T-helper 1 cell (primary cell): ENCODE measurements around the gene PTP4A1.

Experiments used
- DNase-seq, 5 donors: peaks; one replicate each; pipeline ENCODE4 v3.0.0-alpha.2; 2012 to 2020

PTP4A1 gene

DNA sequence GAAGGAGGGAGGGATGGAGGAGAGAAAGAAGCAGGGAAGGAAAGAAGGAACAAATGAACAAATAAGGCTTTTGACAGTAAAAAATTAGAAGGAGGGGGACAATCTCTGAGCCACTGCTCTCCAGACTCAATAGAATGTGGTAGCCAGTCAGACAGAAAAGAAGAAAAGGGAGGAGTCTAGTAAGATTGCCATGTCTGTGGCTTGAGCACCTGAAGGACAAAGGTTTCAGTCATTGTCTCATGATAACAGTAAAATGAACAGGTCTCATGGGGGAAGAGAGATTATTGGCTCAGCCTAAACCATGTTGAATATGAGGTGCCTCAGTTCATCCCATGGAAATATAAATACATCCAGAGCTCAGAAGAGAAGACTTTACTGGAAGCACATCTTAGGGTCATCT, 14.0 kb upstream of the PTP4A1 start:
- DNase-seq, result no peak

DNA sequence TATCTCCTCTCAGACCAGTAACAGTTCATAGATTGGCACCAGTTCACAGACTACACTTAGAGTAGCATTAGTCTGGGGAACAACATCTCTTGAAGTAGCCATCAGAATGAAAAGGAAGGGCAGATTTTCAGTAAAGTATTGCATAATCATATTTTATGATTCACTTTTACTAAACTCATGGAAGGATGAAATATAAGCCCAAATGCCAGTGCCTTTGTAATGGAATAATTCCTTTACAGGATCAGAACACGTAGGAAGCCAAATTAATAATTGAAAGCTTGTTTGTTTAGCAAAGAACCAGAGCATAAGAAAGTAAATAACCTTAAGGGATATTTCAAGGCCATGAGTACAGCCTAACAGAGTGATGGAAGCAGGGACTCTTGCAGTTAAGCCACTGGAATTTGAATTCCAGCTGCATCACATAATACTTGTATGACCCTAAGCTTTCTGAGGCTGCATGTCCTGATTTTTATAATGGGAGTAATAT, 11.4 kb upstream of the PTP4A1 start:
- no peak for DNase-seq

DNA sequence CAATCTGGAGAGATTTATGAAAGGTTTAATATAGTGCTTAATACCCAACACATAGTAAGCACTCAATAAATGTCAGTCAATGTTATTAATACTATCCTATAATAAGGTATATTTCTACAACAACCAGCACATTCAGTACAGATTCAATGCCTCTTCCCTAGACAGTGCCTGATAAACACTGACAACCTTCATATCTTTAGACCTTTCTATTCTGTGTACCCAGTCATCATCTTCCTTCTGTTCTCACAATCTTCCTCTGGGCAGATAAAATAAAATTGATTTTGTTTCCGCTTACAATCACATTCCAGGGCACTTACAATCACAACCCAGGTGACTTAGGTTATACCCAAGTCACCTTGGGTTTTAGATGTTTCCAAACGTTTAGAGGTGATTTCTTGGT, 11.0 kb upstream of the PTP4A1 start:
- DNase-seq, result no peak

DNA sequence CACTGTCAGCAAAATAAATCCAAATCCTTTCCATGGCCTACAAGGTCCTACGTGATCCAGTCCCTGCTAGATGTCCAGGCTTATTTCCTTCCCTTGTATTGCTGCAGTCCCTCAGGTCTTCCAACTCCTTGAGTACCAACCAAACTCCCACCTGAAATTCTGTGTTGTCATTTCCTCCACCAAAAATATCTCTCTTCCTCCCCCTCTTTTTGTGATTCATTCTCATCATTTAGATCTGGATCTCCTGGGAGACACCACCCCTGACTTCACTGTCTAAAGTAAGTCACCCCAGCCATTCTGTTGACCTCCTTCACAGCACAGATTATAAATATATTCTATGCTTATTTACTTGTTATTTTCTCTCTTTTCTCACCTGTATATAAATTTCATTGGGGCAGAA, 9.0 kb upstream of the PTP4A1 start:
- DNase-seq, result no peak

DNA sequence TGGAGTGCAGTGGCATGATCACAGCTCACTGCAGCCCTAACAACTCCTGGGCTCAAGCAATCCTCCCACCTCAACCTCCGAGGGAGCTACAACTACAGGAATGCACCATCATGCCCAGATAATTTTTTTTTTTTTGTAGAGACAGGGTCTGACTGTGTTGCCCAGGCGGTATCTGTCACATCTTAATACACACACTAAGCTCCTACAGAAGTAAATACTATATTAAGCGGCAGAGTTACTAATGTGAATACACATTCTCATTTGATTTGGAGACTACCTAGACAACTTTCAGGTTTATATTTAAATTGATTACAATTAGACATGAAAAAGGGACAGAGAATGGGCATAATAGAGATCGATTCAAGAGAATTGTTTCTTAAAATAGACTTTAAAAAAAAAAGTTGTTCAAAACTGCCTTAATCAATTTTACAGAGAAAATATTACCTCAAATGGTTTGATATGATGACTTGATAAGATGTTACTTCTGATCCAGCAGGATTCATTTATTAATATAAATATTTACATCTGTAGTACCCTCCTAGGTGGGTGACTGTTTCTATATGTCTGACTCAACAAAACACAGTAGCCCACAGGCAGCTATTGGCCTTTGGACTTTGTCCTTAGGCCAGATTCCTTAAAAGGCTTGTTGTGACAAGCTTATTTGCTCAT, 7.1 kb upstream of the PTP4A1 start:
- no peak for DNase-seq

DNA sequence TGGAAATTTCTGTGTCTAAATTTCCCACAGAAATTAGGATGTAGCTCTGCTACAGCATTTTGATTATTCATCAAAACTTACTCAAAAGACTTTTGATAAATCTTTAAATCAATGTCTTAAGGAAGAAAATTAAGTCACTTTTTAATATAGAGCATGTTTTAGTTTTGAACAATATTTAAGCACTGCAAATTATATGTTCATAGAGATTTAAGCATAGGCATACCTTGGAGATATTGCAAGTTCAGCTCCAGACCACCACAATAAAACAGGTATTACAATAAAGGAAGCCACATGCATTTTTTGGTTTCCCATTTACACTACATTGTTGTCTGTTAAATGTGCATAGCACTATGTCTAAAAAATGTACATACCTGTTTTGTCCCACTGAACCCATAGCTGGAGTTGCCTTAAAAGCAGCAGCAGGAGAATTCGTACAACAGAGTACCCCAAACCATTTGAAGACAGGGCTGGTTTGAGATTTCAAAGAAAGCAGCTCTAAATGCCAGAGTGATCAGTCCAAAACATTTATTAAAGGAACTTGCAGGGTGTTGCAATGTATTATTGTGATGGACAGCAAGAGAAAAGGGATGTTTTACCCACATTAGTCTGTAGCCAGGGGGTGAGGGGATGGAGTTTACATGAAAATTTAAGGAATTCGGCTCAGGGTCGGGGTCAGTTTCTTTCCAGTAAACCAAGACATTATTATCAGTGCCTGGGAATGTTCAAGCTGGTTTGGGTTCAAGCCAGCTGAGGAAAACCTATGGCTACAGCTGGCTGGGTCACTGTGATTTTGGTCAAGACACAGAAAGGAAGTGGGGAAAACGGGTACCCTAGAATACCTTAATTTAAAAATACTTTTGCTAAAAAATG, 6.3 kb upstream of the PTP4A1 start:
- DNase-seq, result no peak

DNA sequence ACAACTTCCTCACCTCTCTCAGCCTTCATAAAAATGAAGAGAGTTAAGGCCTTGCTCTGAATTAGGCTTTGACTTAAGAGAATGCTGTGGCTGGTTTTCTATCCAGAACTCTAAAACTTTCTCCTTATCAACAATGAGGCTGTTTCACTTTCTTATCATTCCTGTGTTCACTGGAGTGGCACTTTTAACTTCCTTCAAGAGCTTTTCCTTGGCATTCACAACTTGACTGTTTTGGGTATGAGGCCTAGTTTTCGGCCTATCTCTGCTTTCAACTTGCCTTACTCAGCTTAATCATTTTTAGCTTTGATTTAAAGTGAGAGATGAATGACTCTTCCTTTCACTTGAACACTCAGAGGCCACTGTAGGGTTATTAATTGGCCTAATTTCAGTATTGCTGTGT, 4.3 kb upstream of the PTP4A1 start:
- DNase-seq, result no peak

DNA sequence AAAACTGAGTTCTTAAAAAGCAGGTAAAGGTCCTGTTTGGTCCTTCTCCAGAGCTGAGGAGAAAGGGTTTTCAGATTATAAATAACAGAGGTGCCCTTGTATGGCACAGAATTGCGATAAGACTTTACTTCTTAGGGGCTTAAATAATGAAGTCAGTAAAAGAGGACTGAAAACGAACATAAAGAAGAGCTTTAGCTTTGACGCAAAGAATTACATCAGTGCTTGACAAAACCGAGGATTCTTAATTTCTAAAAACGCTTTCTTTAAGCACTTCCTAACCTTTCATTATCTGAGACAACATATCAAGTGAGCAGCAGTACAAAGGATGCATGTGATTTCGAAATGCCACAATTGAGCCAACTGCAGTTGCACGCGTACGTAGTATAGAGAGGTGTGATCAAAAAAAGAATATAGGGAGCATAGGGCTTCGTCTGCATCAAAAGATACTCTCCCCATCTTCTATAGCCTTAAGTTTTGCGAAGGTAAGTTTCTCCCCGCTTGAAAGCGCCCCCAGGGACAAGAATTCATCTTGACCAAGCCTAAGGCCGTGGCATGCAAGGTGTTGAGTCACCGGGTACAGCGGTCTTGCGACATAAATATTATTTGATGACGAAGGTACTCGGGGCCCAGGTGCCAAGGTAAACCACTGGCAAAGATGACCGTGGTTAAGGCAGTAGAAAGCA, 778 bp upstream of the PTP4A1 start:
- DNase-seq, result peak in 1 of 5 donors; percentile 15

DNA sequence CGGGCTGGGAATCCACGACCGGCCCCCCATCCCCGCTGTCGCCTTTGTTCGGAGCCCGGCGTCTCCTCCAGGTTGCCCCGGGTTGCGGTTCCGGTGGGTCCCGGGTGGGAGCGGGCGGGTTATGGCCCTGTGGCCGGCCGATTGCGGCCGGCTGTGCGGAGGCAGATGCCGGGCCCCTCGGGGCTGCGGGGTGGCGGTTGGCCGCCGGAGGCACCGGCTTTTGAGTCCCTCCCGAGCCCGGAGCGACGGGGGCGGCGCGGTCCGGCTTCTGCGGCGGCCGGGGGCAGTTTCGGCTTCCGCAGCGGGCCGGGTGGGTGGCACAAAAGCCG, 431 bp downstream of the PTP4A1 start:
- DNase-seq, result no peak

DNA sequence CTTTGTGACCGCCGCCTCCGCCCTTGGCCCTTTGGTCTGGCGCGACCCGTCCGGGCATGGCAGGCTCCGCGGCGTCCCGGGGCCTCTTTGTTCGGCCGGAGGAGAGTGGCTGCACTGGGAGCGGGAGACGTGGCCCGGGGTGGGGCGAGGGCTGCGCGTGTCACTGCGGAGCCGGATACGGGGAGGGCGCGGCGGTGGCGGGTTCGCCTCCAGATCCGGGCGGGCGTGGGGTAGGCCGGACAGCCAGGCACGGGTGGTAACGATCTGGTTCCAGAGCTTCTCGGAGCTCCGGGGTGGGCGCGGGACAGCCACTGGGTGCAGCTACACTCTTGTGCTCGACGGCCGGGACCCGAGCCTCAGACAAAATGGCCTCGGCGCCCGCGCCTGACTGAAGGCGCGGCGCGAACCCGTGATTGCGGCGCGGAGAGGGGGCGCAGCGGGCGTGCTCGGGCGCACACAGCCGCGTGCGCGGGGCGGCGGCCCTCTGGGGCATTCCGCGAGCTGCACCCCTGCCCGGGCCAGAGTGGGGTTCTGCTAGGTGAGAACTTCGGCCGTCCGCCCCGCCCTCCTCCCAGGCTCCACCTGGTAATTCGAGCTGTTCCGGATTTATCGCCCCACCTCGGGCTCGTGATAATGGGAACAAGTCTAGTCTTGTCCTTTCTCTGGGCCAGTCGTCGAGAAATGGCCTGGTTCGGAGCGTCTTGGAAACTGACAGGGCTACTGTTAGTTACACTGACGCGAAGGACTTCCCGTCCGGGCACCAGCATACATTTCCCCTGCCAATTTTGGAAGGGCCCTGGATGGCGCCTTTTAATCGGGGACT, 1.0 kb downstream of the PTP4A1 start:
- DNase-seq, result peak; percentile 48 to 69 (median 63)

DNA sequence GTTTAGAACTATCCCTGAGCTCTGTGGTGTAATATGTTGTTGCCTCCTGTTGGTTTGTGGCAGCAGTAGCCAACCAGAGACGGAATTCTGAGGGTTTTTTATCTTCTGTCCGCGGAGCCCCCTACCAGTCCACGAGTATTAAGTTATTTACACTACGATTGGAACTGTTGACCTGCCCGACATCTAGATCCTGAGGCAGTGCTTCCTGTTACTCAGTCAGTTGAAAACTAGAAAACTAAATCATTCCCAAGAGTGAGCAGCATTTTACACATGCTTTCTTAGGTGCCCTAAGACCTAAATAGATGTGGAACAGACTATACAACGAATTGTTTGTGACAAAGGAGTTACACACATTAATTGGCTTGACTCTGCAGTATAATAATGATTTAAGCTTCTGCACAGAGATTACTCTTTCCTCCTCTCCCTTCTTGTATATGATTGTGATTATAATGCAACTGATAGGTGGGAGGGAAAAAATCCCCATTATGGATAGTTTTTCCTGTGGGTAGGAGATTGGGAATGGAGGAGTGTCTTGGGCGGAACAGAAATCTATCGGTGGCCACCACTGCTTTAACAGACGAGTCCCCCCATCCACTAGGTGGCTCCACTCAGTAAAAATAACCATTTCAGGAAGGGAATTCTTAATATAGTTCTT, 1.7 kb downstream of the PTP4A1 start:
- peak in 4 of 5 donors; percentile 8 to 52 (median 28) for DNase-seq

DNA sequence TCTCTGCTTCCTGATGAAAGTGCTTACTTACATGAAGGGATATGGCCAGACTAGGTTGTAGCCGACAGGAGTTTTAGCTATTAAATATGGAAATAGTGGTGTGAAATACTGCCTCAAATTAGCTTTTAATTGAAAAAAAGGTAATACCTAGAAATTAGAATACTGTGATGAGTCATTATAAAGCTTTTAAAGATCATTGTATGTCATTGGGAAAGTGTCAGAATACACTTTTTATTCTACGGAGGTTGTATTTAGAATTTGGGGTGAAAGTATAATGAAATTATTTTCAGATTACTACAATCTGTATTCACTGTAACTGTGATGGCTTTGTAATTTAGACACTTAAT, 2.2 kb downstream of the PTP4A1 start:
- no peak for DNase-seq

DNA sequence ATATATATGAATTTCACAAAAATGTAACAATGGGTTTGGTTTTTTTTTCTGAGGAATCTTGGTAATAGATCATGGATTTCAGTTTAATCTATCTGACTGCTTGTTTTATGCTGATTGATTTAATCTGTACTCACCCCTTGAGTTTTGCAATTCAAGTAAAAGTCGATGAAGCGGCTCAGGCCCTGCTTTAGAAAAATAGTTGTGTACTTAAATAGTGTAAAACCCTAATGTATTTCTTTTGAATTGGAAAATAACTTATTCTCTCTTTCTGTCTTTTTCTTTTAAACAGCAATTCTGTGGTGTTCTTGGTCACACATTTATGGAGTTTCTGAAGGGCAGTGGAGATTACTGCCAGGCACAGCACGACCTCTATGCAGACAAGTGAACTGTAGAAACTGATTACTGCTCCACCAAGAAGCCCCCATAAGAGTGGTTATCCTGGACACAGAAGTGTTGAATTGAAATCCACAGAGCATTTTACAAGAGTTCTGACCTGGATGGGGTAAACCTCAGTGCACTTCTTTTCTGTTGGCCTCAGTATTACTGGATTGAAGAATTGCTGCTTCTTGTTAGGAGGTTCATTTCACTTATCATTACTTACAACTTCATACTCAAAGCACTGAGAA, 4.0 kb downstream of the PTP4A1 start:
- no peak for DNase-seq

DNA sequence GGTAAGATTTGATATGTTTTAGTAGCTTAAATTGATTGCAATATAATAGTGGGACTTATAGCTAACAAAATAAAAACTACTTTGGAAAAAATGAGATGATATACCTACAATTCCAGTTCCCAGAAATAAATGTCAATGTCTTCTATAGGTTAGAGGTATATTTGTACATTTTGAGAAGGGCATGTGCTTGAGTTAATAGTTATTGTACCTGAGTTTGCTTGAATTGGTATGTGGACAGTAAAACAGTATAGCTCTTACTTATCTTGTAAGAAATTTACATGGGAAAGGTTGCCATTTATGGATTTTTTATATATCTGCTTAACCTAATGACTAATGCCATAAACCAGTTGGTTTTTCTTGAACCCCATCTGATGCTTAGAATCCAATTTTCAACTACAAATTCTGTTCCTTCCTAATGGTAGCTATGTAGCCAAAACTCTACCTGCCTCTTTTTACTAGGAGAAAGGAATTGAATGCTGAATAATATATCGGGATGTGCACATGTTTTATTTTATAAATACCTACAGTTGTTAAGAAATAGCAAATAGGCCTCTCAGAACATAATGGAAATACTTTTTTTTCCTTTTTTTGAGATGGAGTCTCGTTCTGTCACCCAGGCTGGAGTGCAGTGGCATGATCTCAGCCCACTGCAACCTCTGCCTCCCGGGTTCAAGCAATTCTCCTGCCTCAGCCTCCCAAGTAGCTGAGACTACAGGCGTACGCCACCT, 4.9 kb downstream of the PTP4A1 start:
- no peak for DNase-seq

DNA sequence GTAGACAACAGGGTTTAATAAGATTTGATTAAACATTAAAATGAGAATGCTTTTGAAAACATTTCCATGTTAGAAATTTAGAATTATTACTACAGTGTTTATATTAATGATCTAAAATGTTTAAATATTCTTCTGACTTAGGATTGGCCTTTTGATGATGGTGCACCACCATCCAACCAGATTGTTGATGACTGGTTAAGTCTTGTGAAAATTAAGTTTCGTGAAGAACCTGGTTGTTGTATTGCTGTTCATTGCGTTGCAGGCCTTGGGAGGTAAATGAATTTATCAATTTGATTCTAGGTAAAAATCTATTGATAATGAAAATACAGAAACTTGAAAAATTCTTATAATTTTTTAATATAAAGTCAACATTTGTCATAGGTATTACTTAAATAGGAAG, 6.5 kb downstream of the PTP4A1 start:
- DNase-seq, result no peak

DNA sequence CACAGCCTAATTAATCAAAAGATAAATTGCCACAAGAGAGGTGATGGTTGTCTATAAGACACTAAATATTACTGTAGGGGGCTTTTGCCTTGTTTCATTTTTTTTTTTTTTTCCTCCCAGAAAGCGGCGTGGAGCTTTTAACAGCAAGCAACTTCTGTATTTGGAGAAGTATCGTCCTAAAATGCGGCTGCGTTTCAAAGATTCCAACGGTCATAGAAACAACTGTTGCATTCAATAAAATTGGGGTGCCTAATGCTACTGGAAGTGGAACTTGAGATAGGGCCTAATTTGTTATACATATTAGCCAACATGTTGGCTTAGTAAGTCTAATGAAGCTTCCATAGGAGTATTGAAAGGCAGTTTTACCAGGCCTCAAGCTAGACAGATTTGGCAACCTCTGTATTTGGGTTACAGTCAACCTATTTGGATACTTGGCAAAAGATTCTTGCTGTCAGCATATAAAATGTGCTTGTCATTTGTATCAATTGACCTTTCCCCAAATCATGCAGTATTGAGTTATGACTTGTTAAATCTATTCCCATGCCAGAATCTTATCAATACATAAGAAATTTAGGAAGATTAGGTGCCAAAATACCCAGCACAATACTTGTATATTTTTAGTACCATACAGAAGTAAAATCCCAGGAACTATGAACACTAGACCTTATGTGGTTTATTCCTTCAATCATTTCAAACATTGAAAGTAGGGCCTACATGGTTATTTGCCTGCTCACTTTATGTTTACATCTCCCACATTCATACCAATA, 7.8 kb downstream of the PTP4A1 start:
- DNase-seq, result no peak

DNA sequence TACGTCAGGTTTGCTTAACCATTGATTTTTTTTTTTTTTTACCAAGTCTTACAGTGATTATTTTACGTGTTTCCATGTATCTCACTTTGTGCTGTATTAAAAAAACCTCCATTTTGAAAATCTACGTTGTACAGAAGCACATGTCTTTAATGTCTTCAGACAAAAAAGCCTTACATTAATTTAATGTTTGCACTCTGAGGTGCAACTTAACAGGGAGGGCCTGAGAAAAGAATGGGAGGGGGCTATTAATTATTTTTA, 8.4 kb downstream of the PTP4A1 start:
- DNase-seq, result no peak

DNA sequence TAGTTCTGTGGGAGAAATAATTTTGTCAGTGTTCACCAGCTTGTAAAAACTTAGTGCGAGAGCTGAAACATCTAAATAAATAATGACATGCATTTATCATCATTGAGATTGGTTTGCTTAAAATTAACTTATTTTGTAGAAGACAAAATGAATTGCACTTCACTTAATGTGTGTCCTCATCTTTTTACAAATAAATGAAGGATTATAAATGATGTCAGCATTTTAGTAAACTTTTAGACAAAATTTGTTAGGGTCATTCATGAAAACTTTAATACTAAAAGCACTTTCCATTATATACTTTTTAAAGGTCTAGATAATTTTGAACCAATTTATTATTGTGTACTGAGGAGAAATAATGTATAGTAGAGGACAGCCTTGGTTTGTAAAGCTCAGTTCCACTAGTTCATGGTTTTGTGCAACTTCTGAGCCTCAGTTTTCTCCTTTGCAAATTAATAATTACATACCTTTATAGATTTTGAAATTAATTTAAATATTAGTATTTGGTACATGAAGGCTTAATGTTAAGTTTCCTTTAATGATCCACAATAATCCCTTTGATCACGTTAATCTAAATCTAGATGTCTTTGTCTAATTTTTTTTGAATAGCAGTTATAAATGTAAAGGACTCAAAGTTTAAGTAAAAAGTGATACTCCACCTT, 9.2 kb downstream of the PTP4A1 start:
- DNase-seq, result no peak

DNA sequence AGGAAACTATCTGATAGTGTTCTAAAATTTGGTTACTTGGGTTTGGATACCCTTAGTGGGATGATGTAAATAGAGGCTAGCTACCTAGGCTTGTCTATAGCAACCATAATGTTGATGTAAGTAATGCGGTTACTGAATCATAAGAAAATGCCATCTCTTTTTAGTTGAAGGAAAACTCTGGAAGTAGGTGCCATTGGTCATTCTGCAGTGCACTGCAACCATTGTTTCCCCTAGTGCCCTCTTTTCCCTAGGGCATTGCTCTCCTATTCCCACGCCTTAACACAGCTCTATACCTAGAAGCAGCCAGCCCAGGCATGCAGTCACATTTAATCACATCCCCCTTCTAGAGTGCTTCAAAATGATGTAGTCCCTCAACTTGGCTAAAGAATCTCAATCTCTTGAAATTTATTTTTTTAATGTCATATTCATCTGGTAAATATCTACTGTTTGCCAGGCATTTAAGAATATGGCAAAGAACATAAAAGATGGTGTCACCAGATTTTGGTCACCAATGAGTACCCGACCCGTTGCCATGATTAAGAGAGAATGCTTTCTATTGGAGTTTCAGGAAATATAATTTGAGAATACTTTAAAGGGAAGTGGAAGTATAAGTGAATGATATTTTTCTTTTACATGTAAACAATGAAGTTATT, 10.4 kb downstream of the PTP4A1 start:
- no peak for DNase-seq

DNA sequence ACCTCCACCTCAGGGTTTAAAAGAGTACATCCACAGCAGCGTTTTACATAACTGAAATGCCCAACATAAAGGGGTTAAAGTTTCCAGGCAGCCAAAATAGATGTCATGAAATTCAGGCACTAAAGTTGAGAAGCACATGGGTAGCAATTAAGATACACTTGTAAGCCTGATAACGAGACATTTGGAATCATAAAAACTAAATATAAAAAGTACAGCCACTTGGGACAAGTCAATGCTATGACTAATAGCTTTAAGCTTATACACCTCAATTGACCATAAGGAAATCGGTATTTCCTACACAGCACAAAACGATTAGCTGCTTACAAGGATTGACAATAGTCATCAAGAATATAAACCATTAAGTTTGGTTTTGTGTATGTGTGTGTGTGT, 11.8 kb downstream of the PTP4A1 start:
- no peak for DNase-seq
